Measurements from ENCODE around the gene FAM241A. TPM values are rescaled to one million over a fixed set of nuclear protein-coding genes. Genes with fewer than 3 reads are reported as not detected.

FAM241A gene
- total RNA-seq, 3 donors from 2014 or later (not counting 1 experiment from before 2014, with no cell fraction given): 0.36 to 0.75 (median 0.40) TPM

GRCh38 chr4:112102875-112103370, 42.3 kb upstream of the FAM241A start:
- no peaks in the 10 kb centered on the region for H3K4me1 ChIP-seq (ENCODE audit: control insufficient read depth, insufficient read depth, low read length)
- no peaks in the 10 kb centered on the region for H3K36me3 ChIP-seq (ENCODE audit: control insufficient read depth, insufficient read depth, low read length)
- Mint-ChIP-seq H3K36me3 (no peaks in the 10 kb centered on the region), H3K4me1 (peaks cover 0 to 7% of the 10 kb centered on the region in 2 donors), H3K4me3 (no peak overlapping the region), H3K27ac (no peak overlapping the region), H3K27me3 (ENCODE audit: low read depth in 2 of 2) (peaks cover 5 to 13% of the 10 kb centered on the region in 2 donors), H3K9me3 (no peaks in the 10 kb centered on the region)
- intact Hi-C loops (cut with micrococcal nuclease): no loop called here
- TF ChIP-seq CTCF (IDR thresholded peaks at IDR 0.05): no peak
- H3K4me3 ChIP-seq (ENCODE audit: low read length): no peak overlapping the region
- ATAC-seq (no peak), DNase-seq (no peak)
- H3K27me3 ChIP-seq (ENCODE audit: control insufficient read depth, insufficient read depth, low read length): no peaks in the 10 kb centered on the region
- H3K27ac ChIP-seq (ENCODE audit: low read length): no peak overlapping the region
- 92% methylated on average over 6 of the region's 6 CpGs for WGBS (ENCODE audit: insufficient coverage)
- H3K9me3 ChIP-seq (ENCODE audit: control insufficient read depth, insufficient read depth, low read length): no peaks in the 10 kb centered on the region

- no peak overlapping the region for H3K4me3 Mint-ChIP-seq
- 75% methylated on average over 2 of the region's 2 CpGs for whole genome bisulfite sequencing (ENCODE audit: insufficient coverage)
- H3K9me3 Mint-ChIP-seq: no peaks in the 10 kb centered on the region
- H3K4me1 Mint-ChIP-seq: no peaks in the 10 kb centered on the region
- Histone ChIP-seq H3K4me1 (ENCODE audit: control insufficient read depth, insufficient read depth, low read length) (no peaks in the 10 kb centered on the region), H3K9me3 (ENCODE audit: control insufficient read depth, insufficient read depth, low read length) (no peaks in the 10 kb centered on the region), H3K27ac (ENCODE audit: low read length) (no peak overlapping the region), H3K36me3 (ENCODE audit: control insufficient read depth, insufficient read depth, low read length) (no peaks in the 10 kb centered on the region), H3K27me3 (ENCODE audit: control insufficient read depth, insufficient read depth, low read length) (no peaks in the 10 kb centered on the region), H3K4me3 (ENCODE audit: low read length) (no peak overlapping the region)
- no peaks in the 10 kb centered on the region for H3K27me3 Mint-ChIP-seq (ENCODE audit: low read depth in 2 of 2)
- DNase-seq: no peak
- no peak for ATAC-seq
- H3K27ac Mint-ChIP-seq: no peak overlapping the region
- intact Hi-C loops (cut with micrococcal nuclease): no loop called here
- TF ChIP-seq CTCF (IDR thresholded peaks at IDR 0.05): no peak
- H3K36me3 Mint-ChIP-seq: no peaks in the 10 kb centered on the region
Measured at GRCh38 chr4:112105201-112105969, 39.9 kb upstream of the FAM241A start.

- Mint-ChIP-seq H3K27me3 (ENCODE audit: low read depth in 2 of 2) (no peaks in the 10 kb centered on the region), H3K27ac (no peak overlapping the region), H3K4me1 (no peaks in the 10 kb centered on the region), H3K36me3 (no peaks in the 10 kb centered on the region), H3K4me3 (no peak overlapping the region), H3K9me3 (no peaks in the 10 kb centered on the region)
- no peaks in the 10 kb centered on the region for H3K36me3 ChIP-seq (ENCODE audit: control insufficient read depth, insufficient read depth, low read length)
- DNase-seq: no peak
- WGBS (ENCODE audit: insufficient coverage): 81% methylated on average over 3 of the region's 3 CpGs
- no peak overlapping the region for H3K4me3 ChIP-seq (ENCODE audit: low read length)
- no peak for ATAC-seq
- intact Hi-C loops (cut with micrococcal nuclease): no loop called here
- no peaks in the 10 kb centered on the region for H3K9me3 ChIP-seq (ENCODE audit: control insufficient read depth, insufficient read depth, low read length)
- no peak for TF ChIP-seq CTCF (IDR thresholded peaks at IDR 0.05)
- no peaks in the 10 kb centered on the region for H3K4me1 ChIP-seq (ENCODE audit: control insufficient read depth, insufficient read depth, low read length)
- no peak overlapping the region for H3K27ac ChIP-seq (ENCODE audit: low read length)
- H3K27me3 ChIP-seq (ENCODE audit: control insufficient read depth, insufficient read depth, low read length): no peaks in the 10 kb centered on the region
Measured at GRCh38 chr4:112109360-112110058, 35.7 kb upstream of the FAM241A start.

Measured in natural killer cell (primary cell).